ENCODE data around the gene DPP10. TPM values are rescaled to one million over a fixed set of nuclear protein-coding genes. Genes with fewer than 3 reads are reported as not detected.

DPP10 gene
- total RNA-seq, 2 donors from 2014 or later = not detected

DNA sequence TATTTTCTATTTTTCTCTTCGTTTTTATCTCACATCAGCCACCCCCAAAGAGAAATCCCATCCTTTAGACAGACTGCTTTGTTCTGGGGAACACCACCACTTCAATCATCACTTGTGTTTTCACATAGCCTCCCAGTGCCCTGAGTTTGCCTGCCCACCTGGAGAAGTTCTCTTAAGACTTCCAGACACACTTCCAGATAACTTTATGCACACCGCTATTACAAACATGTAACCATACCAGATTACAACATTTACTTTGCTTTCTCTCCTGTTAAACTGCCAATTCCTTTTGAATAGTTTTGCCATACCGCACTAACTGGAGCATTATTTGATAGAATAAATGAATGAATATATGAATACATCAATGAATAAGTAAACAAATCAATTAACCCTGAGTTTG lies 1353.6 kb downstream of the DPP10 start:
- DNase-seq (ENCODE audit: low spot score) = no peak
- Histone ChIP-seq H3K27ac (no peak overlapping the region), H3K36me3 (no peaks in the 10 kb centered on the region), H3K4me3 (no peak overlapping the region), H3K4me1 (ENCODE audit: control insufficient read depth in 1 of 2, low read depth in 2 of 2) (no peaks in the 10 kb centered on the region), H3K9me3 (no peaks in the 10 kb centered on the region), H3K27me3 (replicated peaks; ENCODE audit: insufficient read depth) (no peaks in the 10 kb centered on the region)
- TF ChIP-seq, protein P1, sequence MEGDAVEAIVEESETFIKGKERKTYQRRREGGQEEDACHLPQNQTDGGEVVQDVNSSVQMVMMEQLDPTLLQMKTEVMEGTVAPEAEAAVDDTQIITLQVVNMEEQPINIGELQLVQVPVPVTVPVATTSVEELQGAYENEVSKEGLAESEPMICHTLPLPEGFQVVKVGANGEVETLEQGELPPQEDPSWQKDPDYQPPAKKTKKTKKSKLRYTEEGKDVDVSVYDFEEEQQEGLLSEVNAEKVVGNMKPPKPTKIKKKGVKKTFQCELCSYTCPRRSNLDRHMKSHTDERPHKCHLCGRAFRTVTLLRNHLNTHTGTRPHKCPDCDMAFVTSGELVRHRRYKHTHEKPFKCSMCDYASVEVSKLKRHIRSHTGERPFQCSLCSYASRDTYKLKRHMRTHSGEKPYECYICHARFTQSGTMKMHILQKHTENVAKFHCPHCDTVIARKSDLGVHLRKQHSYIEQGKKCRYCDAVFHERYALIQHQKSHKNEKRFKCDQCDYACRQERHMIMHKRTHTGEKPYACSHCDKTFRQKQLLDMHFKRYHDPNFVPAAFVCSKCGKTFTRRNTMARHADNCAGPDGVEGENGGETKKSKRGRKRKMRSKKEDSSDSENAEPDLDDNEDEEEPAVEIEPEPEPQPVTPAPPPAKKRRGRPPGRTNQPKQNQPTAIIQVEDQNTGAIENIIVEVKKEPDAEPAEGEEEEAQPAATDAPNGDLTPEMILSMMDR (IDR thresholded peaks at IDR 0.05) = no peak
- ATAC-seq (ENCODE audit: insufficient number of reproducible peaks, low FRiP score, low read depth) = no peak

DNA sequence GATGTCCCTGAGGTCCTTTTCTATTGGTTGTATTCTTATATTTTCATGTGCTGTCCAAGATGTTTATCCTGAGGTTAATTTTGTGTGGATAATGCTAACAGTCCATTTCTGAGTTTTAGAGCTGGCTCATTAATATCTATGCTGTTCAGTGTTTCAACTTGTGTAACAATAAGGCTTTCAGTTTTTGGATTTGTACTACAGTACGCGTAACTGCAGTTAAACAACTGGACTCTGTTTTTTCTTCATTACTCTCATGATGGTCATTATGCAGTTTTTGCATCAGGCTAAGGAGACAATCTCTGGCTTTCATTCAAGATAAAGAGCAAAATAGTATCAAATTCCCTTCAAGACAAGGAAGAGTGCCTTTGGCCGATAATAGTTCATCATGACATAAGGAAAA lies 1364.8 kb downstream of the DPP10 start:
- H3K4me1 ChIP-seq (ENCODE audit: control insufficient read depth in 1 of 2, low read depth in 2 of 2) = no peaks in the 10 kb centered on the region
- TF ChIP-seq, protein P1 (IDR thresholded peaks at IDR 0.05) = no peak
- no peaks in the 10 kb centered on the region for H3K27me3 ChIP-seq (replicated peaks; ENCODE audit: insufficient read depth)
- DNase-seq (ENCODE audit: low spot score) (no peak), ATAC-seq (ENCODE audit: insufficient number of reproducible peaks, low FRiP score, low read depth) (no peak)
- H3K4me3 ChIP-seq = no peak overlapping the region
- no peaks in the 10 kb centered on the region for H3K9me3 ChIP-seq
- H3K27ac ChIP-seq = no peak overlapping the region
- no peaks in the 10 kb centered on the region for H3K36me3 ChIP-seq

DNA sequence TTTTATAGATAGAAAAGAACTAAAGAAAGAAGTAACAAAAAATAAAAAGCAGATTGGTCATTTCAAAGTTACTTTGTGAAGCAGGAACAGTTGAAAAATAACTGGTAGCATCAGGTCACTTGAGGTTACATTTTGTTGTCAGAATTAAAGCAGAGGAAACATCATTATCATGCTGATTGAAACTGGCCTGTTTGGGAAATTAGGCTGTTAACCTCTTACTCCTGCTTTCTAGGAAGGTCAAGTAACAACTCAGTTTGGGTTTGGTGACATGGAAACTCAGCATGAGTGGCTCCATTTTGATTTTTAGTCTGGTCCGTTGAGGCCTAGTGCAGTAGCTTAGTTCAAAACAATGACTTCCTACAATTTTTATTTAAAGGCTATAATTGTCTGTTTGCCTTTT lies 1383.5 kb downstream of the DPP10 start:
- no peak overlapping the region for H3K4me3 ChIP-seq
- ATAC-seq (ENCODE audit: insufficient number of reproducible peaks, low FRiP score, low read depth) = no peak
- no peaks in the 10 kb centered on the region for H3K4me1 ChIP-seq (ENCODE audit: control insufficient read depth in 1 of 2, low read depth in 2 of 2)
- TF ChIP-seq, protein P1 (IDR thresholded peaks at IDR 0.05) = no peak
- H3K36me3 ChIP-seq = no peaks in the 10 kb centered on the region
- no peaks in the 10 kb centered on the region for H3K27me3 ChIP-seq (replicated peaks; ENCODE audit: insufficient read depth)
- no peak for DNase-seq (ENCODE audit: low spot score)
- H3K27ac ChIP-seq = no peak overlapping the region
- H3K9me3 ChIP-seq = no peaks in the 10 kb centered on the region

DNA sequence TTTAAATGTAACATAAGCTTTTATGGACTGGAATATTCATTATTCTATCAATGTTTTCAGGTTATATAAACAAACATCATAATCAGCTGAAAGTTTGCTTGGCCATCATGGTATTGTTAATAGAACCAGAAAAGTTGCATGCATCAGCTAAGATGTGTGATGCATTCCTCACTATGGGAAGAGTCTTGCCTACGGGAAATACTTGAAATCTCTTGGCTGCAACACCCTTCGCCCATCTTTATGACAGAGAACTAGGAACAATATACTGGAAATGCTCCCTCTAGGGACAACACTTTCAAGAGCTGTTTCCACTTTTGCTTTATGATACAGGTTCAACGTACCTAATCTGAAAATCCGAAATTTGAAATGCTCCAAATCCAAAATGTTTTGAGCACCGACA lies 1390.8 kb downstream of the DPP10 start:
- DNase-seq (ENCODE audit: low spot score) (no peak), ATAC-seq (ENCODE audit: insufficient number of reproducible peaks, low FRiP score, low read depth) (no peak)
- no peak overlapping the region for H3K4me3 ChIP-seq

DNA sequence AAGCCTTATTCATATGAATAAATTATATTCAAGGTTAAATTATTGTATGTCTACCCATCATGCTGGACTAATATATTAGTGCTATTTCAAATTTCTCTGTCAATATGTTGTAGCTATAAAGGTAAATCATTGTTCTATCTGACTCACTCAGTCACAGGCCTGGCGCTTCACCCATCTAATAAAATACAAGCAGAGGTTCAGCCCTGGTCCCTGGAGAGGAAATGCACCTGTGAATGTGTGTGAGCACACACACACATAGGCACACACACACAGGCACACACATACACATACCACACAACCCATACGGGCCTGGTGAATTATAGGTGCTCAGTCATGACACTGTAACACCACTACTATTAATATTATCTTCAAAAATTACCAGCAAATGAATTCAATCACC lies 1396.1 kb downstream of the DPP10 start:
- H3K27ac ChIP-seq = no peak overlapping the region
- TF ChIP-seq, protein P1 (IDR thresholded peaks at IDR 0.05) = no peak
- H3K4me1 ChIP-seq (ENCODE audit: control insufficient read depth in 1 of 2, low read depth in 2 of 2) = no peaks in the 10 kb centered on the region
- no peak overlapping the region for H3K4me3 ChIP-seq
- DNase-seq (ENCODE audit: low spot score) (no peak), ATAC-seq (ENCODE audit: insufficient number of reproducible peaks, low FRiP score, low read depth) (no peak)
- H3K36me3 ChIP-seq = no peaks in the 10 kb centered on the region
- H3K27me3 ChIP-seq (replicated peaks; ENCODE audit: insufficient read depth) = no peaks in the 10 kb centered on the region
- no peaks in the 10 kb centered on the region for H3K9me3 ChIP-seq

More for the DNA sequence above, 1390.8 kb downstream of the DPP10 start:
- Histone ChIP-seq H3K4me1 (ENCODE audit: control insufficient read depth in 1 of 2, low read depth in 2 of 2) (no peaks in the 10 kb centered on the region), H3K9me3 (no peaks in the 10 kb centered on the region), H3K27me3 (replicated peaks; ENCODE audit: insufficient read depth) (no peaks in the 10 kb centered on the region), H3K27ac (no peak overlapping the region), H3K36me3 (no peaks in the 10 kb centered on the region)
- TF ChIP-seq, protein P1 (IDR thresholded peaks at IDR 0.05) = no peak
